ENCODE data around the gene STMN3.
A peak's percentile ranks its signal among the peaks of the same experiment; 100 is the strongest.
"Not testable (repeated sequence)": the region's sequence is repeated elsewhere in the genome, so short reads cannot be mapped to it uniquely, and the experiment has no call there.

STMN3 gene

GRCh38 chr20:63662813-63663189 lies 9.6 kb upstream of the STMN3 start:
- CTCF ChIA-PET: interaction anchor here (0.6 kb wide), 1 partner anchor 375 kb away, joined by 6 read pairs; no protein-coding TSS in a partner anchor

DNA sequence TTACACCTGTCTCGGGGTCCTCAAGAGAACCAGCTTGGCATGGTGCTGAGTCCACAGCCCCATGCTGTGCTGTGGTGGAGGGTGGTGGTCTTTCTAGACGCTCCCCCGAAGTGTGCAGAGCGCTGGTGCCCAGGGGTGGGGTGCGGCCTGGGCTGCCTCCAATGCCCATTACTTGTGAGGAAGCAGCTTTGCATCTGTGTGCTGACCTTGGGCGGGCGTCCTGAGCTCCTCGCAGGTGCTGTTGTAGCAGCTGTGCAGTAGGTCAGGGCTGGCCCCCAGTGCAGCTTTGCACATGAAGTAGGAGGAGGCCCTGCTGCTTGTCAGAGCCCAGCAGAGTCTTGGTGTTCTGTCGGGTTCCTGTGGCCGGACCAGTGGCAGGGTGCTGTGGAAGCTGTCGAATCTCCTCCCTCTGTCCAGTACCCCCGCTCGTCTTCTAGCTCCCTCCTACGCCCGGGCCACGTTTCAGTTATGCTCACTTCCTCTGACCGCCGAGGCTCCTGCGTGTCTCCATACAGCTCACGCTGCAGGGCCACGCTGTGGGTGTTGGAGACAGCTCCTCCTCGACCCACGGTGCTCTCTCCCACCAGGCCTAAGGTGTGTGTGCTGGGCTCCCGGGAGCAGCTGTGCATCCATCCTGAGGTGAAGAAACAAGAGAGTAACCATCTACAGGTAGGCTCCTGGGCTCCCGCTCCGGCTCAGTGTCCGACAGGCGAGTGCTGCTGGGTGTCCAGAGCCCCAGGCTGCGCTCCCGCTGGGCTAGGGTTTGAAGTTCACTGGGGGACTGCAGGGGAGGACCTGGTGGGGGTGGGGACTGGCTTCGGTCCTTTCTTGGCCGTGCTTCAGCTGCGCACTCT lies 9.0 kb upstream of the STMN3 start:
- CTCF ChIA-PET: interaction anchor here (0.5 to 1.0 kb wide), 3 partner anchors 124 to 1365 kb away, joined by 4 to 6 read pairs (median 6); partner anchors contain the start of gene PTK6
- no peak for TF ChIP-seq CTCF (conservative IDR thresholded peaks at IDR 0.05; ENCODE audit: low read depth)
- DNase-seq (ENCODE audit: low spot score): no peak
- POLR2A ChIA-PET (ENCODE audit: low non-redundant PET): interaction anchor here (0.5 to 1.1 kb wide), 2 partner anchors 20 to 133 kb away, joined by 3 read pairs; no protein-coding TSS in a partner anchor
- H3K27ac ChIP-seq: peak overlapping the region; percentile 18; the same call in 1 of the 2 replicates

More at GRCh38 chr20:63662813-63663189, 9.6 kb upstream of the STMN3 start:
- peak overlapping the region; percentile 18; the same call in 1 of the 2 replicates for H3K27ac ChIP-seq
- POLR2A ChIA-PET (ENCODE audit: low non-redundant PET): no interaction called here
- DNase-seq (ENCODE audit: low spot score): no peak
- no peak for TF ChIP-seq CTCF (conservative IDR thresholded peaks at IDR 0.05; ENCODE audit: low read depth)

DNA sequence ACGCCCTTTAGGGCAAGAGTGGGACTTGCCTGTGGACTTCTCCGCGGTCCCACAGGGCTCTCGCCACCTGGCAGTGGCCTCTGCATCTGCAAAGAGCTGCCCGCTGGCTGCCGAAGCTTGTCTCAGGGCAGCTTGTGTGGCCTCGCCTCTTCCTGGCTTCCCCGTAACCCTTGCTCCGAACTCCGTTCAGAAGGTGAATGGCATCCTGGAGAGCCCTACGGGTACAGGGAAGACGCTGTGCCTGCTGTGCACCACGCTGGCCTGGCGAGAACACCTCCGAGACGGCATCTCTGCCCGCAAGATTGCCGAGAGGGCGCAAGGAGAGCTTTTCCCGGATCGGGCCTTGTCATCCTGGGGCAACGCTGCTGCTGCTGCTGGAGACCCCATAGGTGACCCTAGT lies 7.9 kb upstream of the STMN3 start:
- TF ChIP-seq CTCF (conservative IDR thresholded peaks at IDR 0.05; ENCODE audit: low read depth): no peak
- H3K27ac ChIP-seq: 0 out of 2 replicates have a peak overlapping the region, but pooled peaks have one; percentile 0
- POLR2A ChIA-PET (ENCODE audit: low non-redundant PET): interaction anchor here (0.6 to 1.1 kb wide), 3 partner anchors 19 to 123 kb away, joined by 3 read pairs; no protein-coding TSS in a partner anchor
- CTCF ChIA-PET: interaction anchor here (0.6 to 1.0 kb wide), 3 partner anchors 14 to 123 kb away, joined by 3 to 6 read pairs (median 3); partner anchors contain the start of gene PTK6
- no peak for DNase-seq (ENCODE audit: low spot score)

GRCh38 chr20:63660622-63661021 lies 7.4 kb upstream of the STMN3 start:
- CTCF ChIA-PET: interaction anchor here (0.6 kb wide), 1 partner anchor 14 kb away, joined by 3 read pairs; no protein-coding TSS in a partner anchor
- POLR2A ChIA-PET (ENCODE audit: low non-redundant PET): interaction anchor here (0.6 to 1.1 kb wide), 2 partner anchors 19 to 123 kb away, joined by 3 read pairs; no protein-coding TSS in a partner anchor
- DNase-seq (ENCODE audit: low spot score): no peak
- TF ChIP-seq CTCF (conservative IDR thresholded peaks at IDR 0.05; ENCODE audit: low read depth): no peak
- H3K27ac ChIP-seq: no peak overlapping the region

GRCh38 chr20:63660174-63660573 lies 7.0 kb upstream of the STMN3 start:
- H3K27ac ChIP-seq; CTCF ChIA-PET; DNase-seq (ENCODE audit: low spot score); POLR2A ChIA-PET (ENCODE audit: low non-redundant PET): not testable (repeated sequence)

GRCh38 chr20:63659370-63659769 lies 6.1 kb upstream of the STMN3 start:
- peak; percentile 68 for DNase-seq (ENCODE audit: low spot score)
- CTCF ChIA-PET: no interaction called here
- H3K27ac ChIP-seq: peak overlapping the region; percentile 89
- TF ChIP-seq CTCF (conservative IDR thresholded peaks at IDR 0.05; ENCODE audit: low read depth): no peak
- POLR2A ChIA-PET (ENCODE audit: low non-redundant PET): interaction anchor here (1.0 kb wide), 1 partner anchor 12 kb away, joined by 3 read pairs; no protein-coding TSS in a partner anchor
